Measurements from ENCODE around the gene PARD6A. TPM values are rescaled to one million over a fixed set of nuclear protein-coding genes. Genes with fewer than 3 reads are reported as not detected.
A peak's percentile ranks its signal among the peaks of the same experiment; 100 is the strongest.

The PARD6A gene
- total and polyA plus RNA-seq, 2 donors (not counting 1 experiment from before 2014, with no cell fraction given): 0.36 to 4.8 TPM

GRCh38 chr16:67669499-67670101 is 8.8 kb downstream of the PARD6A start:
- no peaks in the 10 kb centered on the region for H3K79me2 ChIP-seq (ENCODE audit: control insufficient read depth, insufficient read depth, low read length)
- no peak overlapping the region for H3K9ac ChIP-seq (ENCODE audit: insufficient read depth, low read length)
- H3K27me3 ChIP-seq (ENCODE audit: control insufficient read depth, insufficient read depth, low read length): no peaks in the 10 kb centered on the region
- no peaks in the 10 kb centered on the region for H4K20me1 ChIP-seq (ENCODE audit: control insufficient read depth, extremely low read depth, insufficient read depth, low read length)
- no peak overlapping the region for H3K4me3 ChIP-seq (replicated peaks in 1 of 4; ENCODE audit: control extremely low read depth in 1 of 4, insufficient read depth in 1 of 4, low read depth in 3 of 4, low read length in 4 of 4)
- no peaks in the 10 kb centered on the region for H3K36me3 ChIP-seq (ENCODE audit: control insufficient read depth, insufficient read depth, low read length)
- no peak overlapping the region for H3K4me2 ChIP-seq (ENCODE audit: extremely low read depth, insufficient read depth, low read length)
- H3K9me3 ChIP-seq (ENCODE audit: control insufficient read depth, insufficient read depth, low read depth, low read length): no peaks in the 10 kb centered on the region
- TF ChIP-seq EZH2 (IDR thresholded peaks at IDR 0.05; ENCODE audit: low read length, missing control alignments) (no peak), CTCF (conservative IDR thresholded peaks at IDR 0.05 in 1 of 2, IDR thresholded peaks at IDR 0.05 in 1 of 2; ENCODE audit: low read depth in 1 of 2, low read length in 2 of 2) (no peak)
- H2AFZ ChIP-seq (ENCODE audit: low read length): no peak overlapping the region
- DNase-seq (ENCODE audit: low read depth in 2 of 2): no peak
- H3K27ac ChIP-seq (ENCODE audit: insufficient read depth, low read length): no peak overlapping the region
- H3K4me1 ChIP-seq (ENCODE audit: control insufficient read depth, extremely low read depth, insufficient read depth, low read length): peaks cover 18% of the 10 kb centered on the region

GRCh38 chr16:67672306-67672705 is 11.5 kb downstream of the PARD6A start:
- no peak overlapping the region for H3K9ac ChIP-seq (ENCODE audit: insufficient read depth, low read length)
- H3K36me3 ChIP-seq (ENCODE audit: control insufficient read depth, insufficient read depth, low read length): peaks cover 2% of the 10 kb centered on the region
- H3K9me3 ChIP-seq (ENCODE audit: control insufficient read depth, insufficient read depth, low read depth, low read length): no peaks in the 10 kb centered on the region
- peaks cover 9% of the 10 kb centered on the region for H3K4me1 ChIP-seq (ENCODE audit: control insufficient read depth, extremely low read depth, insufficient read depth, low read length)
- H3K4me3 ChIP-seq (replicated peaks in 1 of 4; ENCODE audit: control extremely low read depth in 1 of 4, insufficient read depth in 1 of 4, low read depth in 3 of 4, low read length in 4 of 4): no peak overlapping the region
- H4K20me1 ChIP-seq (ENCODE audit: control insufficient read depth, extremely low read depth, insufficient read depth, low read length): no peaks in the 10 kb centered on the region
- H3K27me3 ChIP-seq (ENCODE audit: control insufficient read depth, insufficient read depth, low read length): no peaks in the 10 kb centered on the region
- H2AFZ ChIP-seq (ENCODE audit: low read length): no peak overlapping the region
- no peak overlapping the region for H3K27ac ChIP-seq (ENCODE audit: insufficient read depth, low read length)
- no peak overlapping the region for H3K4me2 ChIP-seq (ENCODE audit: extremely low read depth, insufficient read depth, low read length)
- TF ChIP-seq EZH2 (IDR thresholded peaks at IDR 0.05; ENCODE audit: low read length, missing control alignments): no peak
- TF ChIP-seq CTCF (conservative IDR thresholded peaks at IDR 0.05 in 1 of 2, IDR thresholded peaks at IDR 0.05 in 1 of 2; ENCODE audit: low read depth in 1 of 2, low read length in 2 of 2): no peak
- DNase-seq (ENCODE audit: low read depth in 2 of 2): no peak
- no peaks in the 10 kb centered on the region for H3K79me2 ChIP-seq (ENCODE audit: control insufficient read depth, insufficient read depth, low read length)

- Histone ChIP-seq H2AFZ (ENCODE audit: low read length) (no peak overlapping the region), H3K79me2 (ENCODE audit: control insufficient read depth, insufficient read depth, low read length) (no peaks in the 10 kb centered on the region), H3K9ac (ENCODE audit: insufficient read depth, low read length) (no peak overlapping the region), H3K36me3 (ENCODE audit: control insufficient read depth, insufficient read depth, low read length) (peaks cover 2% of the 10 kb centered on the region), H3K4me2 (ENCODE audit: extremely low read depth, insufficient read depth, low read length) (no peak overlapping the region), H3K27me3 (ENCODE audit: control insufficient read depth, insufficient read depth, low read length) (no peaks in the 10 kb centered on the region), H4K20me1 (ENCODE audit: control insufficient read depth, extremely low read depth, insufficient read depth, low read length) (no peaks in the 10 kb centered on the region), H3K9me3 (ENCODE audit: control insufficient read depth, insufficient read depth, low read depth, low read length) (no peaks in the 10 kb centered on the region), H3K4me3 (replicated peaks in 1 of 4; ENCODE audit: control extremely low read depth in 1 of 4, insufficient read depth in 1 of 4, low read depth in 3 of 4, low read length in 4 of 4) (no peak overlapping the region), H3K4me1 (ENCODE audit: control insufficient read depth, extremely low read depth, insufficient read depth, low read length) (peaks cover 4% of the 10 kb centered on the region), H3K27ac (ENCODE audit: insufficient read depth, low read length) (no peak overlapping the region)
- TF ChIP-seq EZH2 (IDR thresholded peaks at IDR 0.05; ENCODE audit: low read length, missing control alignments): no peak
- peak; percentile 73 to 87 for TF ChIP-seq CTCF (conservative IDR thresholded peaks at IDR 0.05 in 1 of 2, IDR thresholded peaks at IDR 0.05 in 1 of 2; ENCODE audit: low read depth in 1 of 2, low read length in 2 of 2)
- DNase-seq (ENCODE audit: low read depth in 2 of 2): peak; percentile 65 to 77
Measured at GRCh38 chr16:67672739-67673662, 12.2 kb downstream of the PARD6A start.

Measured in fibroblast of lung (primary cell).